Ascending aorta (tissue), 2 donors: ENCODE measurements around the gene ATG14. TPM values are rescaled to one million over a fixed set of nuclear protein-coding genes. Genes with fewer than 3 reads are reported as not detected.

Experiments used
- DNase-seq, 2 donors: peaks; one replicate each; pipeline ENCODE4 v3.0.0-alpha.2; 2019; ENCODE audit warnings: low spot score in 2 of 2
- H3K27ac ChIP-seq, 2 donors: fragments of 200-600 bp; sonication (generic); one replicate each; pipeline ENCODE4 v1.5.1; 2016 to 2017; ENCODE audit warnings: mild to moderate bottlenecking in 1 of 2
- H3K27me3 ChIP-seq: fragments of 200-600 bp; sonication (generic); one replicate; pipeline ENCODE4 v1.5.1; 2017
- H3K36me3 ChIP-seq, 2 donors: fragments of 200-600 bp; sonication (generic); one replicate each; pipeline ENCODE4 v1.5.1; 2016
- H3K4me1 ChIP-seq, 2 donors: fragments of 200-600 bp; sonication (generic); one replicate each; pipeline ENCODE4 v1.5.1; 2016 to 2017; ENCODE audit warnings: mild to moderate bottlenecking in 1 of 2
- H3K4me3 ChIP-seq, 2 donors: fragments of 200-600 bp; sonication (generic); one replicate each; pipeline ENCODE4 v1.5.1; 2016 to 2017; ENCODE audit warnings: mild to moderate bottlenecking in 1 of 2
- H3K9me3 ChIP-seq, 2 donors: fragments of 200-600 bp; sonication (generic); one replicate each; pipeline ENCODE4 v1.5.1; 2016
- CTCF ChIP-seq, 3 experiments: fragments of 200-600 bp in 2 of 3; fragments of 450-650 bp in 1 of 3; sonication (generic) in 2 of 3; IDR thresholded peaks; one replicate each; pipeline ENCODE4 v1.5.1; 2016 to 2019; ENCODE audit warnings: antibody characterized with exemption in 3 of 3, mild to moderate bottlenecking in 1 of 3, moderate library complexity in 1 of 3
- intact Hi-C: fragments of 100-400 bp; cut with DNase I; formaldehyde crosslinking; loops from one replicate; pipeline ENCODE4 v1.15.1; 2023
- total RNA-seq: library from RNA; depleted of rRNA; stranded (reverse); fragments of >200 nt; gene quantifications from one replicate; pipeline ENCODE4 v1.1.0, GENCODE V29; 2016

Gene ATG14
- total RNA-seq, 1 donor from 2014 or later, result 8.4 TPM

- no peaks in the 10 kb centered on the region for H3K9me3 ChIP-seq
- no peaks in the 10 kb centered on the region for H3K4me1 ChIP-seq
- TF ChIP-seq CTCF (IDR thresholded peaks at IDR 0.05), result no peak
- H3K4me3 ChIP-seq, result no peak overlapping the region
- H3K27ac ChIP-seq, result no peak overlapping the region
- no peaks in the 10 kb centered on the region for H3K27me3 ChIP-seq
- no peak for DNase-seq
- intact Hi-C loops, result no loop called here
- no peaks in the 10 kb centered on the region for H3K36me3 ChIP-seq
Measured at GRCh38 chr14:55432628-55433027, 21.0 kb upstream of the ATG14 start.

- intact Hi-C loops, result loop anchor here (1.0 to 2.0 kb wide), 3 partner anchors 159 to 217 kb away; partner anchors contain the start of gene FBXO34
- peak in 1 of 2 donors; percentile 68 for DNase-seq
- TF ChIP-seq CTCF (IDR thresholded peaks at IDR 0.05), result peak; percentile 25 to 56 (median 29)
- no peaks in the 10 kb centered on the region for H3K9me3 ChIP-seq
- H3K36me3 ChIP-seq, result no peaks in the 10 kb centered on the region
- H3K4me3 ChIP-seq, result no peak overlapping the region
- no peak overlapping the region for H3K27ac ChIP-seq
- no peaks in the 10 kb centered on the region for H3K4me1 ChIP-seq
- no peaks in the 10 kb centered on the region for H3K27me3 ChIP-seq
Measured at GRCh38 chr14:55430024-55430690, 18.5 kb upstream of the ATG14 start.

GRCh38 chr14:55427439-55427838 lies 15.8 kb upstream of the ATG14 start:
- intact Hi-C loops, result no loop called here

GRCh38 chr14:55426891-55427290 lies 15.3 kb upstream of the ATG14 start:
- no peaks in the 10 kb centered on the region for H3K27me3 ChIP-seq
- no peak for DNase-seq
- intact Hi-C loops, result no loop called here

More at GRCh38 chr14:55427439-55427838, 15.8 kb upstream of the ATG14 start:
- H3K27ac ChIP-seq, result no peak overlapping the region
- no peak for TF ChIP-seq CTCF (IDR thresholded peaks at IDR 0.05)
- no peaks in the 10 kb centered on the region for H3K36me3 ChIP-seq
- no peaks in the 10 kb centered on the region for H3K9me3 ChIP-seq
- H3K4me3 ChIP-seq, result no peak overlapping the region
- no peaks in the 10 kb centered on the region for H3K4me1 ChIP-seq
- no peaks in the 10 kb centered on the region for H3K27me3 ChIP-seq
- DNase-seq, result no peak

GRCh38 chr14:55425091-55425490 lies 13.5 kb upstream of the ATG14 start:
- intact Hi-C loops, result no loop called here
- H3K27me3 ChIP-seq, result no peaks in the 10 kb centered on the region
- no peak for TF ChIP-seq CTCF (IDR thresholded peaks at IDR 0.05)
- no peak overlapping the region for H3K4me3 ChIP-seq
- H3K27ac ChIP-seq, result no peak overlapping the region
- no peaks in the 10 kb centered on the region for H3K36me3 ChIP-seq
- no peaks in the 10 kb centered on the region for H3K4me1 ChIP-seq
- H3K9me3 ChIP-seq, result no peaks in the 10 kb centered on the region
- DNase-seq, result no peak

More at GRCh38 chr14:55426891-55427290, 15.3 kb upstream of the ATG14 start:
- Histone ChIP-seq H3K36me3 (no peaks in the 10 kb centered on the region), H3K4me3 (no peak overlapping the region), H3K9me3 (no peaks in the 10 kb centered on the region), H3K4me1 (no peaks in the 10 kb centered on the region), H3K27ac (no peak overlapping the region)
- TF ChIP-seq CTCF (IDR thresholded peaks at IDR 0.05), result no peak
